NCI-H1048 (cell line): ENCODE results near the gene CEP170.
"Not testable (repeated sequence)": the region's sequence is repeated elsewhere in the genome, so short reads cannot be mapped to it uniquely, and the experiment has no call there.

Source experiments
- DNase-seq: peaks from one replicate; lab custom pipeline; 2025; lab: John Stamatoyannopoulos, UW

The CEP170 gene

DNA sequence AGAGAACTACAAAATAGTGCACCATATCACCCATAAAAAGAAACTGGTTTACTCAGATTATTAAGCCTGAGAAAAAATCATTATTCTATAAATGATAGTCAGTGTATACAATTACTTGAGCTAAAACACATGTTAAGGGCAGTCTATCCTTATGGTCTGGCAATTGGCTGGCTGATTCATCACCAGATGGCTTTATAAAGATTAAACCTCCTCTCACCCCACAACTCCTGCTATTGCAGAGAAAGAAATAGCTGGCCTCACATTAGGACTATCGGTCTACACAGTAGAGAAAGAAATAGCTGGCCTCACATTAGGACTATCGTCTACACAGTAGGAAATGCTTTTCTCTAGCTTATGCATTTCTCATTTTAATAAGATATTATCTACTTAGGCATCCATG lies 21.2 kb downstream of the CEP170 start:
- DNase-seq, result no peak

- DNase-seq, result no peak
These were observed 24.2 kb downstream of the CEP170 start for GRCh38 chr1:243230914-243231313.

DNA sequence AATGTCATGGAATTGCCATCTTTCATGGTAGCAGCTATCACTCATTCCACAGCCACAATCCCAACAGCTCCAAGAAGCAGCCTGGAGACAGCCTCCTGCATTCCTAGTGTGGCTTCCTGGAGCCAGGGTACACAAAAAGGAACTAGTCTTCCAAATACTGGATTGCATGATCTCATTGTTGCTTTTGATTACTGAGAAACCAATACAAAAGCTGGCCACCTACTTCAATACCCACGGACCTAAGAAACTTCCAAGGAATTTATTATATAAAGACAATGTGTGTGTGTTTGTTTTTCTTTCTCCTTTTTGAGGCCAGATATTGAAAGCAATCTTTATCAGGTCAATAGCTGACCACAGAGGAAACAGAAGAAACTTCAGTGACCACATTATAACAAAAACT lies 25.6 kb downstream of the CEP170 start:
- DNase-seq, result no peak

- DNase-seq, result no peak
These were observed 27.5 kb downstream of the CEP170 start for GRCh38 chr1:243227622-243228021.

DNA sequence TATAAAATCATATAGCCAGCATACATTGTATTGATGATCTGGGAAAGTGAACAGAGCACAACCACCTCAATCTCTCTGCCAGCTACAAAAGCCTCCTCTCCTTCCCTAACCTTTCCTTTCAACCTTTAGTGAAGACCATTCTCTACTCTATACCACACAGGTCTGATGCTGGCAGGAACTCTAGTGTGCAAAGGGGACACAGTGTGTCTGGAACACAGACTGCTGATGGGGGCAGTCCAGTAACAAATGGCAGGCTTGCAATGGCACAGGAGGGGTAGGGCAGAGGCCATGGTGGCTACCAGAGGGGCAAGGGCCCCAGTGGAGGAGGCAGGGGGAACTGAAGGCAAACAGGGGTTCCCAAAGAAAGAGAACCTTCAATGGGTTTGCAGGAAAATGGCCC lies 37.0 kb downstream of the CEP170 start:
- no peak for DNase-seq

GRCh38 chr1:243217349-243217748 lies 37.7 kb downstream of the CEP170 start:
- no peak for DNase-seq

GRCh38 chr1:243216741-243217140 lies 38.3 kb downstream of the CEP170 start:
- DNase-seq, result no peak

DNA sequence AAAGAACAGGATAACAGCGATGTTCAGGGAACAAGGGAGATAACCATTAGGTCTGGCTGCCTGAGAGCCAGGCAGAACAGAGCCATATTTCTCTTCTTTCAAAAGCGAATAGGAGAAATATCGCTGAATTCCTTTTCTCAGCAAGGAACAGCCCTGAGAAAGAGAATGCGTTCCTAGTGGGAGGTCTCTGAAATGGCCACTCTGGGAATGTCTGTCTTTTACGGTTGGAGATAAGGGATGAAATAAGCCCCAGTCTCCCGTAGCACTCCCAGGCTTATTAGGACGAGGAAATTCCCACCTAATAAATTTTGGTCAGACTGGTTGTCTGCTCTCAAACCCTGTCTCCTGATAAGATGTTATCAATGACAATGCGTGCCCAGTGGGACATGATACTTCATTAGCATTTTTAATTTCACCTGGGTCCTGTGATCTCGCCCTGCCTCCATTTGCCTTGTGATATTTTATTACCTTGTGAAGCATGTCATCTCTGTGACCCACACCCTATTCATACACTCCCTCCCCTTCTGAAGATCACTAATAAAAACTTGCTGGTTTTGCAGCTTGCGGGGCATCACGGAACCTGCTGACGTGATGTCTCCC lies 39.7 kb downstream of the CEP170 start:
- DNase-seq, result not testable (repeated sequence)

DNA sequence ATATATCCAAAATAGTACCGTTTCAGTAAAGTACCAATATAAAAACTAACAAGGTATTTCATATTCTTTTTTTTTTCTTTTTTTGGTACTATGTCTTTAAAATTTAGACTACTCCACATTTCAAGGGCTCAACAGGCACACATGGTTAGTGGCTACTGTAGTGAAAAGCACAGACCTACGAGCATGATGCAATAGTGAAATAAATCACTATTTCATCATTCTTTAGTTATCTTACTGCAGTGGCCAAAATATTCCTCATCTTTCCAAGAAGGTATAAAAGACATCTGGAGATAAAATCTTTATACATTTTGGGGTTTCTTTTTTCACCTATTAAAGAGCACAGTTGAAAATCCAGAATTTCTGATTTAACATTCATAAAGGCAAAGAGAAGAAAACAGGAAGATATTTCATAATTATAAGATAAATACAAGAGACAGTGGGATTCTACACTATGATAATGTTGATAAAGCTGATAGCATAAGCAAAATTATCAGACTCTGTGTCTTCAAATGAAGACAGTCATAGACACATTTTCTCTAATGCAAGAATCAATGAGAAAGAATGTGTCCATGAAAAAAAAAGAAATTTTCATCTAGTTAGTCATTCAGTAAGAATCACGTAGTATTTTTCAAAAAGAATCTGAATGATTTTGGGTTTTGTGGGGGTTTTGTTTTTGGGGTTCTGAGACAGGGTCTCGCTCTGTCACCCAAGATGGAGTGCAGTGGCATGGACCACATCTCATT lies 41.9 kb downstream of the CEP170 start:
- no peak for DNase-seq

- not testable (repeated sequence) for DNase-seq
These were observed 43.1 kb downstream of the CEP170 start for GRCh38 chr1:243211984-243212383.

DNA sequence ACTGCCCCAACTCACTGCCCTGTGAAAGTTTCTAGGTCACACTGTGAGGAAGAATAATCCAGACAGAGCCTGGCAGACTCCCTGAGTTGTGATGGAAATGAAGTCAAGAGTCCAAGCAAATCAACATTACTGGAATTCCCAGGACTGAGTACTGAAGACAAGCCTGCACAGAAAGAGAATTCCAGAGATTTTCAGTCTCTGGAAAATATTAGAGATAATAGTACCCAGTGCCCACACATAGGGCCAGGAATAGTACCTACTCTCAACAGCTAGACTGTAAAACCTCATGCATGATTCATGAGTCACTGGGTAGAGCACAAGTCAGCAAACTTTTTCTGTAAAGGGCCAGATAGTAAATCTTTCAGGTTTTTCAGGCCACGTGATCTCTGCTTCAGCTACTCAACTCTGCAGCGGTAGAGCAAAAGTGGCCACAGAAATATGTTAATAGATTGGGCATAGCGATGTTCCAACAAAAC lies 50.0 kb downstream of the CEP170 start:
- not testable (repeated sequence) for DNase-seq

DNA sequence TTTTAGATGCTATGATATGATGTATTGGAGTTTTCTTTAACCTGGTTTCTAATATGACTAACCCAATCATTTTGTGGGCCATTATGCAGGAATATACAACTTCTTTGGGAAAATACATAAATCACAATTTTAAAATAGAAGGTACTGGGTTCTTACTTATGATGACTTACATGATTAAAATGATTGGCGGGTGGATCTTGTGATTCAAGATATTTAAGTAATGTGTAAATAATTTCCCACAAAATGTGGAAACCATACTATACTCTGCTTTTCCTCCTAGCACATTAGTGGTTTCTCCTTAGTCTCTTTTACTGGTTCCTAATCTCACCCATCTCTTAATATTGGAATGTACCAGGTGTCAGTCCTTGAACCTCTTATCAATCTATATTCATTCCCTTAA lies 50.7 kb downstream of the CEP170 start:
- not testable (repeated sequence) for DNase-seq

- not testable (repeated sequence) for DNase-seq
These were observed 51.9 kb downstream of the CEP170 start for GRCh38 chr1:243203196-243203595.

DNA sequence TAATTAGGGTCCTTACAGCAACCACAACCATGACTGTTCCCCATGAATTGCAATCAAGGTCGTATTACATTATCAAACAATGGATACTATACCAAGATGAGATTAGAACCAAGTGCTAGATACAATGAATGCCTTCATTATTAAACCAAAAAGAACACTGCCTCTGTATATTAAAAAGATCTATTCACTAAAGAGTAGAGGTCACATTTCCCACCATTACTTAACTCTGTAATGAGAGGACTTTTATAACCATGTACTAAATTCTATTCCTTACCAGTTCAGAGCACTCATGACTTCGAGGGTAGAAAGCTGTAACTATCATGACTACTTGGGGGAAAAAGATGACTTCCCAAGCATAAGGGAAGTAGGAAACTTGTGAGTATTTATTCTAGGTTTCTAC lies 53.8 kb downstream of the CEP170 start:
- DNase-seq, result not testable (repeated sequence)

GRCh38 chr1:243197524-243197923 lies 57.6 kb downstream of the CEP170 start:
- not testable (repeated sequence) for DNase-seq

DNA sequence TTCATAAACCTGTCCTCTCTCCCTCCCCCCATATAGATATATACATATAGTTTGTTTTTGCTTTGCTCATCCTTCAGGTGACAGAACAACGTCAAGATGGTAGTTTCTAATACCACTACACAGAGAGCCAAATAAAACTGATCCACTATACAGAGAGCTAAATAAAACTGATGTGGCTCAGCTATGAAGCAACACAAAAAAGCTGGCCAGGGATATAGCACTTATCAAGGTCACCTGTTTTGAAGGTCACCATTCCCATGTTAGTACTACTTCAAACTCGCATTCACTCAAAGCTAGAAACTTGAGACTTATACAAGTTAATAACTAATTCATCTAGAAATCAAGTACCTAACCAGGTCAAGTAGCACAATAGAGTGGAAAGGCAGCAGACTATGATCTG lies 61.8 kb downstream of the CEP170 start:
- DNase-seq, result not testable (repeated sequence)

DNA sequence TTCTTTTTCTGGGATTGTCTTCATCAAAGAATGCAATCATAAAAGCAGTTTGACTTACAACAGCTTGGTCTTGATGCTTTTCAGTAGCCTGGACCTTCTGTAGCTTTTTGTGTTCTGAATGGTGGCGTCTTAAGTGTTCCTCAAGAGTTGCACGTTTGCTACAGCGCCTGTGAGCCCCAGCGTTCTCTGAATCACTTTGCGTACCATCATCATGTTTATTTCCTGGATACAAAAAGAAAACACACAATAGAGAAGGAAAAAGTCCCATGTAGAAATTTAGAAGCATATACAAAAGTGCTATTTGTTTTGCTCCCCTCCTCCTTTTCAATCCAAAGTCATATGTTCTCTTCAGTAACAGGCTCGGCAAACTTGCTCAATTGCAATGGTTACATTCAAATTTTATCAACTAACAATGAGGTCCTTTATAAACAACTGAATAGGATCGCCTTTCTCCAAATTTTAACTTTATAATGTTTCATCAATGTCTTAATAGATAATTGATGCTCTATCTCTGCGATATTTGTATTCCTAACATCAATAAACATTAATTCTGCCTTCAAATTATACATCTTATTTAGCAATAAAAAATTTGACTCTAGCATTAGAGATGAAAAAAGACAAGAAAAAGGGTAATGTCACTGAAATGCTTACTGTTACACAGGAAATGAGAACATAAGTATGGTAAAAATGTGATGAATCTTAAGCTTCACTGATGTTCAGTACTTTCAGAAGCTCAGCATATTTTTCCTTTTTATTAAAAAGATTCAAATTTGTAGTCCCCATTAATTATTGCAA lies 68.7 kb downstream of the CEP170 start:
- DNase-seq, result not testable (repeated sequence)

DNA sequence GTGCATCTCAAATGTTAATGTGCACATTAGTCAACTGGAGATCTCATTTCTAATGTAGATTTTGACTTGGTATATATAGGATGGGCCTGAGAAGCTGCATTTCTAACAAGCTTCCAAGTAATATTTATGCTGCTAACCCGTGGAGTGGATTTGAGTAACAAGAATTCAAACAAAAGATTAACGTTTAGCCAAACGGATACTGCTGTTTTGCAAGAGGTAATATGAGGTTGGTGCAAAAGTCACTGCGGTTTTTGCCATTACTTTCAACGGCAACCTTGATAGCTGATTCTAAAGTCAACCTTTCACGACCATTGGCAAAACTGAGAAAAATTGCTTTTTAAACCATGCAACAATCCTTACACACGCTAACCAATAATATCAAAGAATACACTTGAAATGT lies 70.3 kb downstream of the CEP170 start:
- DNase-seq, result not testable (repeated sequence)

- DNase-seq, result not testable (repeated sequence)
These were observed 71.4 kb downstream of the CEP170 start for GRCh38 chr1:243183661-243184060.

DNA sequence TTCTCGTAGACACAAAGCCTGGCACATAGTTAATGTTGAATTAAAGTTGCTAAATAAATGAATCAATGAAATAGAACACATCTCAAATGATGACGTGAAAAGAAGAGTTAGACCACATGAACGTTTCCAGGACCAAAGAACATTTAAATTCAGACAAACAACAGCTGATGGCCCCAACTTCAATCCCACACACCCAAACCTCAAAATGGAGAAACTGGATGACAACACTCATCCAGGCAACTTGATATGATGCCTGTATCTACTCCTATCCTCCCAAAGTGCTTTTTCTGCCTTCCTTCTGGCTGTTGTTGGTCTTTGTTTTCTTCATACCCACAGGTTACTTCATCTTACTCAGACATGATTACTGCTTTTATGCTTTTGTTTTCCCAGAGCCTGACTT lies 71.9 kb downstream of the CEP170 start:
- not testable (repeated sequence) for DNase-seq

- no peak for DNase-seq
These were observed 75.4 kb downstream of the CEP170 start for GRCh38 chr1:243179720-243180119.

GRCh38 chr1:243177792-243178191 lies 77.3 kb downstream of the CEP170 start:
- DNase-seq, result not testable (repeated sequence)
